Activated T-helper 1 cell treated with Interleukin-2 at 50 U/mL for 16 hours (primary cell): Measurements from ENCODE around the gene ADCY3.
"Not testable (repeated sequence)": the region's sequence is repeated elsewhere in the genome, so short reads cannot be mapped to it uniquely, and the experiment has no call there.

Experiments used
- DNase-seq: peaks from one replicate; pipeline ENCODE4 v3.0.0-alpha.2; 2020; ENCODE audit warnings: low read depth

The ADCY3 gene

GRCh38 chr2:24809316-24810007, 110.6 kb downstream of the ADCY3 start:
- DNase-seq = no peak

DNA sequence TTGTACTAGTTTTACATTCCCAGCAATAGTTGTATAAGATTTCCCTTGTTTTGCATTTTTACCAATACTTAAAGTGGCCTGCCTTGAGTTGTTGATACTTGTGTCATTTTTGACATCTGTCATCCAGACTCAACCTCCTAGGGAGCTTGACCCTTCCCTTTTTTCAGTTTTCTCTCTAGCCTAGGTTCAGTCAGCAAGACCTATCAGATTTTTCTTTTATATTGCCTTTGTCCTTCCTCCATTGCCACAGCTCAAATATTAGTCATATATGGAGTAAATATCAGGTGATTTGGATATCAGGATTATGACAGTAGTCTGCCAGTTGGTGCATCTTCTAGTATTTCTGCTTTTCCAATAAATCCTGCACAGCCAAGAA, 113.4 kb downstream of the ADCY3 start:
- no peak for DNase-seq

DNA sequence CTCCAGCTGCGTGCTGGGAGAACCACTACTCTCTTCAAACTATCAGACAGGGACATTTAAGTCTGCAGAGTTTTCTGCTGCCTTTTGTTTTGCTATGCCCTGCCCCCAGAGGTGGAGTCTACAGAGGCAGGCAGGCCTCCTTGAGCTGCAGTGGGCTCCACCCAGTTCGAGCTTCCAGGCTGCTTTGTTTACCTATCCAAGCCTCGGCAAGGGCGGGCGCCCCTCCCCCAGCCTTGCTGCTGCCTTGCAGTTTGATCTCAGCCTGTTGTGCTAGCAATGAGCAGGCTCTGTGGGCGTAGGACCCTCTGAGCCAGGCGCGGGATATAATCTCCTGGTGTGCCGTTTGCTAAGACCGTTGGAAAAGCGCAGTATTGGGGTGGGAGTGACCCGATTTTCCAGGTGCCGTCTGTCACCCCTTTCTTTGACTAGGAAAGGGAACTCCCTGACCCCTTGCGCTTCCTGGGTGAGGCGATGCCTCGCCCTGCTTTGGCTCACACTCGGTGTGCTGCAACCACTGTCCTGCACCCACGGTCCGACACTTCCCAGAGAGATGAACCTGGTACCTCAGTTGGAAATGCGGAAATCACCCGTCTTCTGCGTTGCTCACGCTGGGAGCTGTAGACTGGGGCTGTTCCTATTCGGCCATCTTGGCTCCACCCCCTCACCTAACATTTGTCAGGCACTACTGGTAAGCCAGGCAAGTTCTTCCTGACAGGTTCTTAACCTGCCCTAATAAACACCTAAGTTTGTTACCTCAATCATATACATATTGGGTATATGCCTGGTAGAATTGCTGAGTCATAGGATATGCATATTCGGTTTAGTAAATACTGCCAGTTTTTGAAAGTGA, 114.0 kb downstream of the ADCY3 start:
- DNase-seq = not testable (repeated sequence)

GRCh38 chr2:24800487-24800886, 119.5 kb downstream of the ADCY3 start:
- DNase-seq = not testable (repeated sequence)

GRCh38 chr2:24797644-24798043, 122.4 kb downstream of the ADCY3 start:
- no peak for DNase-seq

- no peak for DNase-seq
Observed at GRCh38 chr2:24793761-24794435, 126.1 kb downstream of the ADCY3 start.

DNA sequence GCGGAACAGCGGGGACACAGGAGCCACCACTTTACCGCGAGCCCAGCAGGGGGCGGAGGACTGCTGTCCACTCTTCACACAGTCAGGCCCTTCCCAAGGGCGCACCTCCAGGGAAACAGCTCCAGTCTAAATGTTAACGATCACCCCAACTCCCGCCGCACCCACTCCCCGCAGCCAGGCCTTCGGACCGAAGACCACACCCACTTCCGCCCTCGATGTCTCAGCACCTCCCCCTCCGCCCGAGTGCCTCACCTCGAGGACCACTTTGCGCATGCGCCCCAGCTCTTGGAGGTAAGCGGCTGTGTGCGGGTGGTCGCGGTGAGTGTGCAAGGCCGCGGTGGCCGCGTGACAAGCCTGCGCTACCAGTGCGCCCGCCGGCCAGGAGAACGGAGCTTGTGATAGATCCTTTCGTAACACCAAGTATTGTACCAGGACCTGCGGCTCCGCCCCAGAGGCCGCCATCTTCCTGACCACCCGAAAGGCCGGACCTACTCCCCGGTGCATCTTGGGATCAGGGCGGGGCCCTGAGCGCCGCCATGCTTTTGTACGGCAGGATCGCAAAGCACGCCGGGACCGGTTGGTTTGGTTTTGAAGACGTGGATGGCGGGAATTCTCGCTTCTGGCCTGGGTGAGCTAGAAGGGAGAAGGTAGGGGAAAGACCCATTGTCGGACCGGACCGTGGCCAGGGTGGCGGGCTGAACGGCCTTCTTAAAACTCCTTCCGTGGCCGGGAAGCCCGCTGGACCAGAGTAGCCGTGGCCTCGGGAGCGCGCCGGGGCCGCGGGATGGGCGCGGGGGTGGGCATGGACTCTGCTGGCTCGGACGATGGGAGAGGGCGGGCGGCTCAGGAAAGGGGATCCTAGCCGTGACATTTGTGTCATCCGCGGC, 126.9 kb downstream of the ADCY3 start, which contains the start of the genes CENPO and PTRHD1:
TSS of gene CENPO (plus strand) at position 552 of the 887 bp plus-strand sequence. CDS start 495 bp downstream, outside the sequence.
TSS of gene PTRHD1 (minus strand) at position 518 of the 887 bp plus-strand sequence. CDS start at position 504, 14 bp downstream.
- peak; percentile 89 for DNase-seq

DNA sequence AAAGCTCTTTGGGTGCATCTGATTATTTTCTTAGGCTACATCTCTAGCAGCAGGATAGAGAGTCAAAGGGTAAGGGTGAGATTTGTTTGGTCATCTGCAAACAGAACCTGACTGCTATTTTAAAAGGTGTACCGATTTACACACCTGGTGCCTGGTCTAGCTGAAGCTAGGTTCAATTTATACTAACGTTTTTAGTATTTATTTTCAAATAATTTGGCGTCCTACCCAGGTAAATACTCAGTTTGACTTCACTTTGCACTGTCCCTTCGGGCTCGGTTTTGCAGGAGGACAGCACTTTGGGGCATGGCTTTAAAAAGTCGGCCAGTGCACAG, 127.5 kb downstream of the ADCY3 start:
- DNase-seq = no peak

DNA sequence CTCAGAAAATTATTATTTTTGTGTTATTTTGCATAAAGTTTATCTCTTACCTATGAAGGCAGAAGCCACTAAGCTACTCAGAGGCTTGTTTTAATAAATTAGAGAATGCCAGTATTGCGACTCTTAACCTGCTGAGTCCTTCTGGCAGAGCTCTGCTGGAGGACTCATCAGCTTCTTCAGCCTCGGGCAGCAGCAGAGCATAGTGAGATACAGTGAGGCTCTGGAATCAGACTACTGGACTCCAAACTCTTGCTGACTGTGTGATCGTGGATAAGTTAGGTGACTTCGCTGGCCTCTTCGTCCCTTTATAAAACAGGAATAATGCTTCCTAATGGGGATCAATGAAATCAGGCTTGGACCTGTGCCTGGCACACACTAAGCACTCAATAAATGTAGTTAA, 128.6 kb downstream of the ADCY3 start:
- DNase-seq = no peak

GRCh38 chr2:24788816-24789215, 131.2 kb downstream of the ADCY3 start:
- DNase-seq = no peak

DNA sequence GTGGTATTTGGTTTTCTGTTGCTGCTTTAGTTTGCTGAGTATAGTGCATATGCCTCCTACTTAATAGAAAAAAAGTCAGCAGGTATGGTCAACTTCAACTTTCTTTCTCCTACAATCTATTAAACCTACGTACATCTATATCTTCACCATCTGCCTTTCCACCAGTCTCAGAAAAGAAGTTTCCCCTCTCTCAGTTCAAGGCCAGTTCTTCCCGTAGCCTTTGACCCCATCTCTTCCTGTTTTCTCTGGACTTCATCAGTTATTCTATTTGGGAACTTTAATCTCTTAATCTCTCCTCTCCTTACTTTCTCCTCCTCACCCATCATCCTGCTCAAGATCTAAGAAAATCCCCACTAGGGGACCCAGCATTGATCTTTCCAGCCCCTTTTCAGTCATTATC, 132.5 kb downstream of the ADCY3 start:
- no peak for DNase-seq

DNA sequence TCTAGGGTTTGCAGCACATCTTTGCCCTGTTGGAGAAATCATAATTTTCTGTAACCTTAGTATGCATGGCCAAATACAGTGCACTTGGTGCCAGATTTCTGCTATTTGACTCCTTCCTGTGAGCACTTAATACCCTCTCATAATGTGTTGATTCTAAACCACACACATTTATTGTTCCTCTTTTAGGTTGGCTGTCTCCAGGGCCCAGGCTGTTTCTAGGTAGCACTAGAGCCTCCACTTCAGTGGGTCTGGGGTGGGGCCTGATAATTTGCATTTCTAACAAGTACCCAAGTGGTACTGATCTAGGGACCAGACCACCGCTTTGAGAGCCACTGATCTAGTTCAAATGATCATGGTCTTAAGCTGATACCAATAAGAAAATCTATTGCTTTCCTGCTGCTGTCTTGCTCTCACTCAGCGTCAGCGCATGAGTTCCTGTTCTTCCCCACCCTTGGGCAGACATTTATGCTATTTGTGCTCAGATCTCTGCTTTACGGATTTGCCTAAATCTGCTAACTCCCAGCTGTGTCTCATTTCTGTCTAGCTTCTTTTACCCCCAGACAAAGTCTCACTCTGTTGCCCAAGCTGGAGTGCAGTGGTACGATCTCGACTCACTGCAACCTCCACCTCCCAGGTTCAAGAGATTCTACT, 134.2 kb downstream of the ADCY3 start:
- no peak for DNase-seq

DNA sequence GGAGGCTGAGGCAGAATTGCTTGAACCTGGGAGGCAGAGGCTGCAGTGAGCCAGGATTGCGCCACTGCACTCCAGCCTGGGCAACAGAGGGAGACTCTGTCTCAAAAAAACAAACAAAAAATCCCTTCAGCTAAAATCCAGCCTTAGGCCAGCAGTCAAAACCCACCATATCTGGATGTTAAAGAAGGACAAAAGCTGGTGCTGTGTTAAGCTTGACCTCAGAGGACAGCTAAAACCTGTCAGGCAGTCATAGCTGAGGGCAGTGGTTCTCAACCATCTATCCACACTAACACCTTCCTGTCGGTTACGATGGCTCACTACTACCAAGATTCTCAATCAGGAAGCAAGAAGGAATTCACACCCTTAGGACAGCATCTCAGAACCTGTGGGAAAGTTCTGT, 136.4 kb downstream of the ADCY3 start:
- DNase-seq = no peak

DNA sequence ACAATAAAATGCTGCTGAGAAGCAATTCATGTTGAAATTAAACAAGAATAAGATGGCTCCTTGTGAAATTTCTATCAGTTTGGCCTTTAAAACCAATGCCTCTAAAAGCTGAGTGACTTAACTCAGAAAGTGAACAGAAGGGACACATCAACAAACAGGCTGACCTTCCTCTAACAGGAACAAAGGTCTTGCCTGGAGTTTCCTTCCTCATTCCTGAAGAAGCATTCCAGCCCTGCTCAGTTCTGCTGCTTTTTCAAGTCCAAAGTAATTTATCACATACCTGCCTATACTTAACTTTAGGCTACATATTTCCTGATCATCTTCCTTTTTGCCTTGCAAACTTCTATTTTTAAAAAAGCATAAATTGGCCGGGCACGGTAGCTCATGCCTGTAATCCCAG, 140.9 kb downstream of the ADCY3 start:
- DNase-seq = no peak

DNA sequence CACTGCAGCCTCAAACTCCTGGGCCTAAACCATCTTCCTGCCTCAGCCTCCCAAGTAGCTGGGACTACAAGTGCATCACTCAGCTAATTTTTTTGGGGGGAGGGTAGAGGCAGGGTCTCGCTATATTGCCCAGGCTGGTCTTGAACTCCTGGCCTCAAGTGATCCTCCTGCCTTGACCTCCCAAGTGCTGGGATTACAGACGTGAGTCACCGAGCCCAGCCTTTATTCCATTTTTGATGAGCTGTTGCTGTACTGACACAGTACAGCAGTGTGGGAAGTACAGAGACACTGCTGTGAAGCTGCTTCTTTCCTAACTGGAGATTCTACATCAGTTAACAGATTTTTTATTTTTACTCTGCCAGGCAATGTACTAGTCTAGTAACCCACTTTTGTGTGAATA, 145.7 kb downstream of the ADCY3 start:
- DNase-seq = no peak

DNA sequence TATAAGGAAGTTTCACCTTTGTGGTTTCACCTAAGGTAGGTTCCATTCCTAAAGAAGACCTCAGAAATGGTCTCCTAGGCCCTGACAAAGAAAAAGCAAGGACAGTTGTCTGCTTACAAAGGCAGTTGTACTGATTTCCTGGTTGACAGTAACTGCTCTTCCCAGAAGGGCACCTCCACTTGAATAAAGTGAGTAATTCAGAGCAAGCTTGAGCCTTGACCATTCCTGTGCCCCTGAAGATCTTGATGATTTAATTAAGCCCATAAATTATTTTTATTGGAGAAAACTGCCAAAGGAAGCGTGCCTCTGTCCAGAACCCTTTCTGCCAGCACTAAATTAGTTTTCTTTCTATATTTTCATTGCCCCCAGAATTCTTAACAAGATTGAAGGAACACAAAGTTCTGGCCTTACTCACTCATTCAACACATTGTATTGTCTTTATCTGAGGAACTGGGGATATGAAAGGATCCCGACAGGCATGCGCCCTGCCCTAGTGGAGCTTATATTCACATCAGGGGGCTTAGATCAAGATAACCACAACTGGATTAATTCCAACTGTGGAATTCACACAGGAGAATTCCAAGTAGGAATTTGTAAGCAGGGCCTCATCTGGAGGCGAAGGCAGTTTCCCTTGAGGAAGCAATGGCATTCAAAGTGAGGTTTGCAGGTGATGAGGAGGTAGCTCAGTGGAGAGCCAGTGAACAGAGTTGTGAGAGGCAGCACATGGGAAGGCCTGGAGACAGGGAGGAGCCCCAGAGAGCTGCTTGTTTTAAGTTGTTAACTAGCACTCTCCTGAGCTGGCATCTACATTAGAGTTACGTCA, 148.1 kb downstream of the ADCY3 start:
- DNase-seq = no peak

DNA sequence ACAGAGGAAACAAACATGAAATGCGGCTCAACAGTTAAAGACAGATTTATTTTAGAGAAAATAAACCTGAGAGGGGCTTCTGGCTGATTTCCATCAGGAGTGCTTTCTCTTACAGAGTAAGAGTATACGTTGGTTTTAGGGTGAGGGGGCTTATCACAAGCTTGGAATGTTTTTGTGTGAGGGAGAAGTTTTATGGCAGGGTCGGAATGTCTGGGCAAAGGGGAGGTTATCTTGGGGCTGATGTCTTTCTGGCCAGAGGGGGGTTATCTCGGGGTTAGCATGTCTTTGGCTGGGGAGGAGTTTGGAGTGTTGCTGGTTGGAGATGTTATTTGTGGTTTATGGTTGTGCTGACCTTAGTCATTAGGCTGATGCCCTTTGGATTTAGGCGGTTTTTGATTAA, 149.0 kb downstream of the ADCY3 start:
- no peak for DNase-seq
